K562 (cell line): ENCODE results near the gene CACNA2D2. TPM values are rescaled to one million over a fixed set of nuclear protein-coding genes. Genes with fewer than 3 reads are reported as not detected.

Source experiments
- ADNP ChIP-seq: fragments of 200-800 bp; sonication (Bioruptor generic); IDR thresholded peaks from 2 replicates; pipeline ENCODE4 v1.6.1; 2016; ENCODE audit warnings: missing genetic modification characterization, missing compliant biosample characterization
- ATF7 ChIP-seq: fragments of 450-650 bp; IDR thresholded peaks from 2 replicates; pipeline ENCODE4 v1.7.1; 2014; ENCODE audit warnings: mild to moderate bottlenecking, moderate library complexity
- CEBPB ChIP-seq: fragments of 450-650 bp; IDR thresholded peaks from 2 replicates; pipeline ENCODE4 v1.6.1; 2016; ENCODE audit warnings: missing genetic modification characterization, missing compliant biosample characterization
- EGR1 ChIP-seq: fragments of 450-650 bp; conservative IDR thresholded peaks from 2 replicates; pipeline ENCODE4 v1.6.1; 2017; ENCODE audit warnings: mild to moderate bottlenecking
- ESRRA ChIP-seq: fragments of 450-650 bp; IDR thresholded peaks from 2 replicates; pipeline ENCODE4 v1.6.1; 2014; ENCODE audit warnings: low read depth, mild to moderate bottlenecking, moderate library complexity, borderline replicate concordance
- MAFG ChIP-seq: fragments of 450-650 bp; conservative IDR thresholded peaks from 2 replicates; pipeline ENCODE4 v1.6.1; 2016; ENCODE audit warnings: missing genetic modification characterization, missing compliant biosample characterization
- MCM2 ChIP-seq: fragments of 450-650 bp; IDR thresholded peaks from 2 replicates; pipeline ENCODE4 v1.6.1; 2017; ENCODE audit warnings: low read depth, mild to moderate bottlenecking
- MECOM ChIP-seq: fragments of 250-450 bp; sonication (Bioruptor Pico); IDR thresholded peaks from 2 replicates; pipeline ENCODE4 v1.8.0; 2022; ENCODE audit warnings: inconsistent platforms
- NCOA2 ChIP-seq, 2 experiments: fragments of 450-650 bp; IDR thresholded peaks; 2 replicates each; pipeline ENCODE4 v1.6.1; 2018; ENCODE audit warnings: mild to moderate bottlenecking in 2 of 2, moderate library complexity in 1 of 2; ENCODE audit not compliant: partially characterized antibody in 2 of 2
- PRDM10 ChIP-seq: fragments of 450-650 bp; IDR thresholded peaks from 2 replicates; pipeline ENCODE4 v1.6.1; 2018; ENCODE audit not compliant: partially characterized antibody
- PYGO2 ChIP-seq: fragments of 450-650 bp; IDR thresholded peaks from 2 replicates; pipeline ENCODE4 v1.6.1; 2016; ENCODE audit warnings: mild to moderate bottlenecking, missing genetic modification characterization, moderate library complexity, missing compliant biosample characterization
- RBFOX2 ChIP-seq: fragments of 200-400 bp; formaldehyde crosslinking; IDR thresholded peaks from 2 replicates; pipeline ENCODE4 v1.6.1; 2017; ENCODE audit warnings: low read depth, mild to moderate bottlenecking, low read length, moderate library complexity
- TBP ChIP-seq: optimal IDR thresholded peaks from 2 replicates; pipeline ENCODE3; 2011; ENCODE audit warnings: low read depth, low read length, improper control_type of control experiment
- TFAP4 ChIP-seq: sonication (generic); formaldehyde crosslinking; IDR thresholded peaks from 2 replicates; pipeline ENCODE4 v1.8.0; 2022; ENCODE audit warnings: missing genetic modification reagents, mild to moderate bottlenecking, moderate library complexity, borderline replicate concordance
- TRIM24 ChIP-seq, 2 experiments: fragments of 450-650 bp; IDR thresholded peaks; 2 replicates each; pipeline ENCODE4 v1.6.1; 2016
- ZBTB7A ChIP-seq: IDR thresholded peaks from 2 replicates; pipeline ENCODE4 v1.6.1; 2011; ENCODE audit warnings: low read depth, mild to moderate bottlenecking, low read length, moderate library complexity, borderline replicate concordance; ENCODE audit not compliant: control insufficient read depth
- ZMIZ1 ChIP-seq, 2 experiments: fragments of 150-350 bp in 1 of 2; IDR thresholded peaks; 2 replicates each; pipeline ENCODE4 v1.6.1; 2012 to 2016; ENCODE audit warnings: low read depth in 2 of 2, low read length in 2 of 2, mild to moderate bottlenecking in 1 of 2, moderate library complexity in 1 of 2
- polyA plus RNA-seq, 8 experiments: library from polyadenylated mRNA; depleted of rRNA in 4 of 8; stranded (reverse) in 5 of 8; unstranded in 3 of 8; fragments of >200 nt; fragmentation: Nextera tagmentation in 2 of 8; fragmentation: Illumina TruSeq in 1 of 8; extraction: Ambion mirVana in 2 of 8; extraction: Trizol in 1 of 8; gene quantifications; 2 replicates each; pipeline versions ENCODE4 v1.2.1 to v1.2.3, GENCODE V29; 2011 to 2014; ENCODE audit warnings: inconsistent platforms in 1 of 8, missing spikeins in 1 of 8
- total RNA-seq, 7 experiments: library from RNA; depleted of rRNA in 6 of 7; stranded (reverse); fragments of >200 nt in 6 of 7; fragmentation: Illumina TruSeq in 2 of 7; extraction: Trizol in 2 of 7; gene quantifications; 2 replicates each; pipeline versions ENCODE4 v1.2.1 to v1.2.3, GENCODE V29; 2011 to 2021; ENCODE audit warnings: low replicate concordance in 1 of 7
- TF ChIP-seq, protein P1 (sequence below): sonication (generic); formaldehyde crosslinking; IDR thresholded peaks from 2 replicates; pipeline ENCODE4 v1.9.0; 2022; ENCODE audit warnings: mild to moderate bottlenecking, missing genetic modification reagents

CACNA2D2 gene
- total and polyA plus RNA-seq, 9 of the 15 experiments (the other 6 are each of a cell fraction or from before 2014, with no cell fraction given) = 0.11 to 0.58 (median 0.36) TPM; not detected in 2

GRCh38 chr3:50539356-50540286, 36.2 kb upstream of the CACNA2D2 start (continued):
- TF ChIP-seq ZMIZ1 (IDR thresholded peaks at IDR 0.05; ENCODE audit: low read depth in 2 of 2, low read length in 2 of 2) (peak in 1 of 2 experiments; percentile 78; a peak in 2 of 4 replicates), PRDM10 (peak; percentile 94), MECOM (CRISPR knock-in tag) (peak; percentile 62; the same call in 1 of the 2 replicates), MCM2 (peak; percentile 34; the same call in 1 of the 2 replicates), ADNP (tag) (no peak), ZBTB7A (peak; percentile 51; the same call in 1 of the 2 replicates), CEBPB (no peak), TBP (peak; percentile 10), NCOA2 (IDR thresholded peaks at IDR 0.05; ENCODE audit: partially characterized antibody in 2 of 2) (no peak), ATF7 (0 out of 2 replicates have a peak, but pooled peaks have one; percentile 30), EGR1 (peak; percentile 83), PYGO2 (tag) (no peak), RBFOX2 (peak; percentile 56), ESRRA (0 out of 2 replicates have a peak, but pooled peaks have one; percentile 40), MAFG (tag) (peak; percentile 39; the same call in 1 of the 2 replicates), TRIM24 (IDR thresholded peaks at IDR 0.05) (peak; percentile 59 to 64; a peak in 2 of 4 replicates), TFAP4 (CRISPR knock-in tag) (no peak)
- TF ChIP-seq, protein P1, sequence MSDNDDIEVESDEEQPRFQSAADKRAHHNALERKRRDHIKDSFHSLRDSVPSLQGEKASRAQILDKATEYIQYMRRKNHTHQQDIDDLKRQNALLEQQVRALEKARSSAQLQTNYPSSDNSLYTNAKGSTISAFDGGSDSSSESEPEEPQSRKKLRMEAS (CRISPR knock-in tag) = peak; percentile 95
